ENCODE results near the gene SFRP5. TPM values are rescaled to one million over a fixed set of nuclear protein-coding genes. Genes with fewer than 3 reads are reported as not detected.

SFRP5 gene
- polyA plus RNA-seq, 10 donors = 1.2 to 2.2 (median 1.4) TPM

DNA sequence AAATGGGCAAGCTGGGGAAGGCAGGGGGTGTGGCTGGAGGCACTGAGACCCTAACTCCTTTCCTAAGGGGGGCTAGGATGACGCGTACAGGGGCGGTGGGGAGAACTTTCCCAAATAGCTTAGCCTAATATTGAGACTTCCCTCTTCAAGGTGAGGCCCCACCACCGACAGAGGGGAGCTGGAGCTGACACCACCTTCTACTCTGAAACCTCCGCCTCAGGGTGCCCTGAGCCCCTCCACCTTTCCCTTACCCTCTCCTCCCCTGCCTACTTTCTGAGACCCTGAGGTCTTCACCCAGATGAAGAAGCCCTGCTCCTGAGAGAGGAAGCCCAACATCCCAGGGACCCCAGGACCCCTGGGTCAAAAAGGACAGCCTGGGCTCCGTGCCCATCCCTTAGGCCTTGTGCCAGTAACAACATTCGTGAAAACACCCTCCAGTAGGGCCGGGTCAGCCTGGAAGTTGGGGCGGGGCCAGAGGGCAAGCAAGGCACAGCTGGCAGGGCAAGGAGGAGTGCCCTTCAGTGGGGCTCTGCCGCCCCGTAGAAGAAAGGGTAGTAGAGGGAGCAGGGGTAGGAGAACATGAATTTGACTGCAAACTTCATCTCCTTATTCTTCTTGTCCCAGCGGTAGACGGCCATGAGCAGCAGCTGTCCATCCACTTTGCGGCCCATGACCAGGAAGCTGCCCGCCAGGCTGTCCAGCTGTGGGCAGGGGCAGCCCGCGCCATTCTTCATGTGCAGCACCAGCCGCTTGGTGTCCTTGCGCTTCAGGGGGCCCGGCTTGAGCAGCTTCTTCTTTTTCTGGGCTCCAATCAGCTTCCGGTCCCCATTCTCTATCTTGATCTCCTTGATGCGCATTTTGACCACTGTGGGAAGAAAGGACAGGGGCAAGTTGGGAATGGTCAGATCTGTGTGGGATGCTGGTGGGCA, 4.5 kb downstream of the SFRP5 start:
- no peak for DNase-seq

GRCh38 chr10:97766106-97766810, 5.5 kb downstream of the SFRP5 start:
- no peak for DNase-seq

DNA sequence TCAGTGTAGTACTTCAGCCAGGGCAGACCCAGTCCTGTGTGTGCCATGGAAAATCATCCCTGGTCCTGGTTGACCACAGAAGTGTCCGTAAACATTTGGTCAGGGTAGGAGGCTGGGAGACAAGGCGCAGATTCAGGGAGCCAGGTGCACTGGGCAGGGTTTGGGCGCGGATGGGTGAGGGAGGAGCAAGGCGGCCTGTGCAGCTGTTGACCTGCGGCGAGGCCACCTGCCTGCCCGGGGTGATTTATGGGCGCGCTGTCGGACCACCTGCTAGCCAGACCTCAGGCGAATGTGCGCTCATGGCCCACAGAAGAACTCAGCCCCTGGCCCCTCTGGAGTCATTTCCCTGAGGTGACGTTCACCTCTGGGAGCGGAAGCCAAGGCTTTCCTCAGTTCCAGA, 6.6 kb downstream of the SFRP5 start:
- DNase-seq = peak; percentile 31 to 49 (median 34)

DNA sequence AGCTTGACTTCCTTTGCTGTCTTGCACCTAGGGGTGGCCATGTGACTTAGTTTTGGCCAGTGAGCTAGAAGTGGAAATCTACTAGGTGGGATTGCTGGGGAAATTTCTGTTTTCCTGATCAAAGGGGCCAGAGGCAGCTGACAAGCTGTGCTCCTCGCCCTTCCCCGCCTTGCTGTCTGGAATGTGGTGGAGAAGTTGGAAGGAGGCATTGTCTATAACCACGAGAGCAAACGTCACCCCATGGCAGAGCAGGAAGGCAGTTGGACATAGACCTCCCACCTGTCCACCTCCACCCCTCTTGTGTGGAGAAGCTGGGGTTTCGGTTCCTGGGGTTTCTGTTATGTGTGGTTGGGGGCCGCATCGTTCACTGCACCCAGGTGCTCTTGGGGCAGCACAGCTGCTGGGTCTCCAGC, 7.3 kb downstream of the SFRP5 start:
- DNase-seq = peak in 1 of 3 donors; percentile 21

GRCh38 chr10:97763947-97764346, 7.9 kb downstream of the SFRP5 start:
- no peak for DNase-seq

- no peak for DNase-seq
Measured at GRCh38 chr10:97763411-97763810, 8.4 kb downstream of the SFRP5 start.

DNA sequence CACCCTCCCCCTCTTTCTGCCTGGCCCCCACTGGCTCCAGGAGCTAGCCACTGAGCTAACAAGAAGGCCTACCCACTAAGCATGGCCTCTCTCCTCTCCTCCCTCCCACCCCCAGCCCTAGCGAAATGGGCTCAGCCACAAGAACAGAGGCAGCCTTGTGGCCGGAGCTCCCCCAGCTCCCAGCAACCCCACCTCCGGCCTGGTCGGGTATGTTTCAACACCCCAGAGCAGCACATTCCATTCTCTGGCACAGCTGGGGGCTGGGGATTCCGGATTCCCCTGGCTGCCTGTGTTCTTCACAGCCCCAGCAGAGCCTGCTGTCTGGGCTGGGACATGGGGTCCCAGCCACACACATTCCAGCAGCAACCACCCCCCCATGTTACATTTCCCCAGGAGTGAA, 9.0 kb downstream of the SFRP5 start:
- no peak for DNase-seq

DNA sequence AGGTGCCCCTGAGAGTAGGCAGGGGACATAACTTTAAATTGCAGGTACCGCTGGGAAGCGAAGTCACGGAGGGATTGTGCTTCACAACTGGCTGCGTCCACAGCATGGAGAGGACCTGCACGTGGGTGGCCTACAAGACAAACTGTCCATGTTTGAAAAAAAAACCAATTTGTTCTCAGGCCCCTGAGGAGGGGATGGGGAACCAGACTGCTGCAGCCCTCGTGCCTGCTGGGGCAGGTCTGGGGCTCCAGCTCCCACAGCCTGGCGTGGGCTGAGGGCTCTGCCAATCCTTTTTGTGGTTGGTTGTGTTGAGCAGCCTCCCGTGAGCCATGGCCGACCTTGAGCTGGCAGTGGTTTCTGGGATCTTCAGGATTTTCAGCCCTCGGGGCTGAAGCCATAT, 9.7 kb downstream of the SFRP5 start:
- no peak for DNase-seq

DNA sequence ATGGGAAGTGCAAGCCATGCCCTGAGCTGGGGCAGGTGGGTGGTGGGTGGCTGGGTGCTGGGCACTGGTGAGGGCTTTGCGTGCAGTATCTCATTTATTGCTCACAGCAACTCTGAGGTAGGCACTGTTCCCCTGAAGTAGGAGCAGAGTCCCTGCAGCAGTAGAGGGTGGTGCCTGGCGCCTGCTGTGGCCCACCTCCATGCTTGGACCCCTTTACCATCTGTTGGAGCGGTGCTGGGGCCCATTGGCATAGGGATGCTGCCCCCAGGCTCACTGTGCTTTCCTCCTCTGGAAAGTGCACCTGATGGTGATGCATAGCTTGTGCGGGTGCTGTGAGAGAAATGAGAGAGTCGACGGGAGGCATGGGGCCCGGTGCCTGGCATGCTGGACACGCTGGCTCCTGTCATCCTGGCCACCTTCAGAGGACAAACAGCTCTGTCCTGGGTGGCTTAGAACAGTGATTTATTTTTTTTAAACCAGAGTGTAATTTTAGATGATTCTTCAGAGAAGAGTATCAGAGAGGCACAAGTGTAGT, 10.4 kb downstream of the SFRP5 start:
- DNase-seq = no peak

DNA sequence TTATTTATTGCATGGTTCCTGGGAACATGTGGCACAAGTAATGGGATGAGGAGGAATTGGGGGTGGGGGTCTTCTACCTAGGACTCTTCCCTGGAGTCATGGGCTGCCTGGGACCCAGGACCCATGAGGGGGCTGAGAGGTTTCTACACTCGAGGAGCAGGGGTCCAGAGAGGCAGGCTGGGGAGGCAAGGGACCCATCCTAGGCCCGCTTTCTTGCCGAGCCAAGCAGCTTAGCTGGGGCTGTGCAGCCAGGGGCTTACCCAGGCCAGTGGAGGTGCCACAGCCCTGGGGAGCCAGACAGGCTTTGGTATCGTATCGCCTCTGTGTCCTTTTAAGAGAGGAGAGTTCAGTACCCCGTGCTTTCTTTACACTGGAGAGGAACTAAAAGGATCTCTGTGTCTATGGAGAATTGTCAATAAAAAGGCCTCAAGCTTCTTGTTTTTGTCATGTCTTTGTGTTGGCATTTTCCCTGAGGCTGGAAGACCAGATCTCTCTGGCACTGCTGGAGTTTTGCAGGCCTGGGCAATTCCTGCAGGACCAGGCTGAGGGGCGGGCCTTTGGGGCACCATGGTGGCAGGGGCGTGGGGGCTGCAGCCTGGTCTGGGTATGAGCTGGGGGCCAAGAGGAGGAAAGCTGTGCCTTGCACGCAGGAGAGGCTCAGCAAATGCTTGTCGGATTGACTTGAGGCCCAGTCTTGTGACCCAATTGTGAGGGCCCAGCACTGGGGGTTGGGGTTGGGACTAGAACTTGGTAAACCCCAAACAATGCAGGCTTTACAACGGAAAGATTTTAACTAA, 11.1 kb downstream of the SFRP5 start:
- DNase-seq = no peak

DNA sequence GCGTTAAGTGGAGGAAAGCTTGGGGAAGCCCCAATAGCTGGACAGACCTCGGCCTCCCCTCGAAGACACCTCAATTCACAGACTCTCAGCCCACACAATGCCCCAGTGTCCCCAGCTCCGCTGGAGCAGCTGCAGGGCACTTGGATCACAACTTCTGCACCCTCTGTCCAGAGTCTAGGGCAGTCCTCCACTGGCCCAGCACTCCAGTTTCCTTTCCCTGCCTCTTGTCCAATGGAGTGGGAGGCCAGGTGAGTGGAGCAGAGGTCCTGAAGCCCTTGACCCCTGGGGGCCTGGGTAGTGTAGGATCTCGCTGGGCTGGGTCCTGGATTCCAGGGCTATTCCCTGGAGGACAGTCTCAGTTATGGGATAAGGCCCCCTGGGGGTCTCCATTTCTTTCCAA, 11.9 kb downstream of the SFRP5 start:
- DNase-seq = no peak

GRCh38 chr10:97759158-97759887, 12.5 kb downstream of the SFRP5 start:
- DNase-seq = peak; percentile 29 to 74 (median 52)

DNA sequence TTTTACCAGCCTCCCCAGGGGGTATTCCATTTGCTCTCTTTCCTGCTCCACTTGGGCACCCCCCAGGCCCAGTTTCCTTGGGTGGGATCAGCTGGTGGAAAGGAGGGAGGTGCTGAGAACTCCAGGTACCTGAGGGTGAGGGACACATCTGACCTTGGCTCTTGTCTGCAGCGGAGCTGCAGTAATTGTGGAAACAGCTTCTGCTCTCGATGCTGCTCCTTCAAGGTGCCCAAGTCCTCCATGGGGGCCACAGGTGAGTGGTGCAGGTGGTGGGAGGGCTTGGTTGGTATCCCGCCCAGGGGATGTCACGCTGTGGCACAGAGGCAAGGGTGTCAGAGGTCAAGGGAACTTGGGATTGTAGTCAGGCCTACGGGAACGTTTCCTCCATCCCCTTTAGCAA, 14.3 kb downstream of the SFRP5 start:
- DNase-seq = no peak

- no peak for DNase-seq
Measured at GRCh38 chr10:97755718-97756117, 16.1 kb downstream of the SFRP5 start.

DNA sequence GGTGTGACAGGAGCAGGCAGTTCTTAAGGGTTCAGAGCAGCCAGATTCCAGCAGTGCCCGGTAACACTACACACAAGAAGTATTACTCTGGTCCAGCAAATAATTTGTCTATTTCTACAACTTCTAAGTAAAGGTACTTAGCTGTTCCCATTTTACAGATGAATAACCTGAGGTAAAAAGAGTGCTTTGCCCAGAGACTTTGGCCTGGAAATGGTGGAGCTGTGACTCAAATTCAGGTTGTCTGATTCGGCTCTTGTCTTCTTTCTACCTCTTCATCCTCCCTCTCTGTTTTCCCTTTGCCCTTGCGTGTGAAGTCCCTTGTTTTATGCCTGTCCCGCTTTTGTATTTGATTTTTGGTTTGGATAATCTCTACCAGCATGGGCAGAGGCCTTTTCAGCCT, 17.1 kb downstream of the SFRP5 start:
- DNase-seq = no peak

DNA sequence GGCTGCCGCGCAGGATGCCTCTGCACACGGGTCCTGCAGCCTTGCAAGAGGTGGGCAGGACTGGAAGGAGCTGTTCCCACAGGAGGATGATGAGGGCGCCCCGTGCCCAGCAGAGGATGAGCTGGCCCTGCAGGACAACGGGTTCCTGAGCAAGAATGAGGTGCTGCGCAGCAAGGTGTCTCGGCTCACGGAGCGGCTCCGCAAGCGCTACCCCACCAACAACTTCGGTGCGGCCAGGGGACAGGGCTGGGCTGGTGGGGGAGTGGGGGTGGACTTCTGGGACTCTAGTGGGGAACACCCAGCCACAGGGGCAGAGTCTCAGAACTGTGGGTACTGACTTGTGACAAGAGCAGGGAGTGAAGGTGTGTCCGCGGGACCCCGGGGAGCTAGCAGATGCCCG, 18.8 kb downstream of the SFRP5 start:
- DNase-seq = no peak

DNA sequence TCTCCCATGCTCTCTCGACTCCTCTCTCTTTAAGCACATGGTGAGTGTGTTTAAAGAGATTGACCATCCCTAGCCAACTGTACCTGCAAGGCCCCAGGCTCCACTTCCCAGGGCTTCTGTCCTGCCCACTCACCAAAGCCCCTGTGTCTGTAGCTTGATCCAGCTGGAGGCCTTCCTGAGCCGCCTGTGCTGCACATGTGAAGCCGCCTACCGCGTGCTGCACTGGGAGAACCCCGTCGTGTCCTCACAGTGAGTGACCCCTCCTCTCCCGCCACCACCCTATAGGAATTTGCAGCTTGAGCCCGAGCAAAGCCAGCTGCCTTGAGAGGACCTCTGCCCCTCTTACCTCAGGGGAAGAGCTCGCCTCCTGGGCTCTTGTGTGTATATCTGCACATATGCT, 23.7 kb downstream of the SFRP5 start:
- DNase-seq = no peak

DNA sequence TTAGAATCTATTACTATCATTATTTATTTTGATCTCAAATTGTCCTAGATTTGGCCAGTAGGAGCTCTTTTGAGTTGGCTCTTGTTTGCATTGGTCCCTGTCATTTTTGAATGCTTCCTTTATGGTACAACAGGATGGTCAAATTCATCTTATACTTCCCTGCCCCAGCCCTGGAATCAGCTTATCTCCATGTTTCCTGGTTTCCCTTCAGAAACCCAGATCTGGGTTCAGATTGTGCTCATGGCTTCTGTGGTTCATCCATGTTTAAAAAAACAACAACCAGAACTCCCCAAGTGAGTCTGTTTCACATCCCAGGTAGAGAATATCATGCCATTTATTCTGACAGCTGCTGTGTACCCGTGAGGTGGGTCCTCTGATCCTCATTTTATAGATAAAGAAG, 24.2 kb downstream of the SFRP5 start:
- no peak for DNase-seq

DNA sequence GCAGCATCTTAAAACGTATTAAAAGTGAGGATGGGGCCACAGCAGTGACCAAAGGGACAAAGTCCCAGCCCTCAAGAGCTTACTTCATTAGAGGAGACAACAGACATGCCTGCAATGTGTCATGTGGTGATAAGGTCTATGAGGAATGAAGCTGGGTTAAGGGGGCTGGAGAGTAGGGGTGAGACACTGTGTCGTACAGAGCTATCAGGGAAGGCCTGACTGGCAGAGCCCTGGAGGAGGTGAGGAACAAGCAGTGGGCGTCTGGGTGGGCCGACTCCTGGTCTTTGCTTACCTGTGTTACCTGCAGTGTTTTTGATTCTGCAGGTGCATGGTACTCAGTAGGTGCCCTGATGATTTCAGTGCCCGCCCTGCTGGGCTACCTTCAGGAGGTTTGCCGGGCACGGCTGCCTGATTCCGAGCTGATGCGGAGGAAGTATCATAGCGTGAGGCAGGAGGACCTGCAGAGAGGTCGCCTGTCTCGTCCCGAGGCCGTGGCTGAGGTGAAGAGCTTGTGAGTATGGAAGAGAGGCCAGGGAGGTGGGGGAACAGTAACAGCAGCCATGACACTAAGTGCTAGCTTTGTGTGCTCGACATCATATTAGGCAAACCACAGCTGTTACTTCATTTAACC, 27.3 kb downstream of the SFRP5 start:
- no peak for DNase-seq

GRCh38 chr10:97743169-97743943, 28.4 kb downstream of the SFRP5 start:
- no peak for DNase-seq
